Gastroesophageal sphincter (tissue), 3 donors: ENCODE results near the gene ATXN2.

Experiments
- CTCF ChIP-seq, 4 experiments: fragments of 200-600 bp in 2 of 4; fragments of 450-650 bp in 2 of 4; sonication (generic) in 1 of 4; IDR thresholded peaks; one replicate each; pipeline ENCODE4 v1.5.1; 2017 to 2019; ENCODE audit warnings: antibody characterized with exemption in 4 of 4, mild to moderate bottlenecking in 2 of 4, moderate library complexity in 2 of 4
- POLR2A ChIP-seq, 2 donors: fragments of 450-650 bp; IDR thresholded peaks; one replicate each; pipeline ENCODE4 v1.6.1; 2017; ENCODE audit warnings: antibody characterized with exemption in 2 of 2, mild to moderate bottlenecking in 2 of 2, moderate library complexity in 1 of 2
- POLR2AphosphoS5 ChIP-seq: sonication (generic); formaldehyde crosslinking; IDR thresholded peaks from one replicate; pipeline ENCODE4 v1.6.1; 2017; ENCODE audit warnings: antibody characterized with exemption

GRCh38 chr12:111434680-111435338, 164.3 kb downstream of the ATXN2 start:
- TF ChIP-seq CTCF (IDR thresholded peaks at IDR 0.05) (no peak), POLR2A (IDR thresholded peaks at IDR 0.05) (no peak), POLR2AphosphoS5 (no peak)
